T-helper 9 cell (primary cell): ENCODE measurements around the gene IMMP2L.
"Not testable (repeated sequence)": the region's sequence is repeated elsewhere in the genome, so short reads cannot be mapped to it uniquely, and the experiment has no call there.

Source experiments
- DNase-seq: peaks from one replicate; pipeline ENCODE4 v3.0.0-alpha.2; 2020

The IMMP2L gene

DNA sequence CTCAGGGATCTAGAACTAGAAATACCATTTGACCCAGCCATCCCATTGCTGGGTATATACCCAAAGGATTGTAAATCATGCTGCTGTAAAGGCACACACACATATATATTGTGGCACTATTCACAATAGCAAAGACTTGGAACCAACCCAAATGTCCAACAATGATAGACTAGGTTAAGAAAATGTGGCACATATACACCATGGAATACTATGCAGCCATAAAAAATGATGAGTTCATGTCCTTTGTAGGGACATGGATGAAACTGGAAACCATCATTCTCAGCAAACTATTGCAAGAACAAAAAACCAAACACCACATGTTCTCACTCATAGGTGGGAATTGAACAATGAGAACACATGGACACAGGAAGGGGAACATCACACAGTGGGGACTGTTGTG, 56.9 kb downstream of the IMMP2L start:
- not testable (repeated sequence) for DNase-seq

DNA sequence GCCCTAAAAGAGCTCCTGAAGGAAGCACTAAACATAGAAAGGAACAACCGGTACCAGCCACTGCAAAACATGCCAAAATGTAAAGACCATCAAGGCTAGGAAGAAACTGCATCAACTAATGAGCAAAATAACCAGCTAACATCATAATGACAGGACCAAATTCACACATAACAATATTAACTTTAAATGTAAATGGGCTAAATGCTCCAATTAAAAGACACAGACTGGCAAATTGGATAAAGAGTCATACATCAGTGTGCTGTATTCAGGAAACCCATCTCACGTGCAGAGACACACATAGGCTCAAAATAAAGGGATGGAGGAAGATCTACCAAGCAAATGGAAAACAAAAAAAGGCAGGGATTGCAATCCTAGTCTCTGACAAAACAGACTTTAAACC, 60.5 kb downstream of the IMMP2L start:
- DNase-seq = not testable (repeated sequence)

DNA sequence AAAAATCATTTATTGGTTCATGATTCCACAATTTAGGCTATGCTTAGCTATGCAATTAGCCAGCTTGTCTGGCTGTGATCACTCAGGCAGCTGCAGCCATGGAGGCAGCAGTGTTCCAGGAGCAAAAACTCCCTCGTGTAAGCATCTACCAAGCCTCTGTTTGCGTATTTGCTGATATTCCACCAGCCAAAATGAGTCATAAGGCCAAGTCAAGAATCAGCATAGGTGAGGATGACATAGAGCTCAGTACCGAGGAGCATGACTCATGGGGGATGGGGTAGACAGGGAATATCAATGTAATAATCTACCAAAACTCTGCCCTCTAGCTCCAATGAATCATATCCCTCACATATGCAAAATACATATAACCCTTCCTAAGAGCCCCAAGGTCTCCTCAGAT, 63.3 kb downstream of the IMMP2L start:
- no peak for DNase-seq

DNA sequence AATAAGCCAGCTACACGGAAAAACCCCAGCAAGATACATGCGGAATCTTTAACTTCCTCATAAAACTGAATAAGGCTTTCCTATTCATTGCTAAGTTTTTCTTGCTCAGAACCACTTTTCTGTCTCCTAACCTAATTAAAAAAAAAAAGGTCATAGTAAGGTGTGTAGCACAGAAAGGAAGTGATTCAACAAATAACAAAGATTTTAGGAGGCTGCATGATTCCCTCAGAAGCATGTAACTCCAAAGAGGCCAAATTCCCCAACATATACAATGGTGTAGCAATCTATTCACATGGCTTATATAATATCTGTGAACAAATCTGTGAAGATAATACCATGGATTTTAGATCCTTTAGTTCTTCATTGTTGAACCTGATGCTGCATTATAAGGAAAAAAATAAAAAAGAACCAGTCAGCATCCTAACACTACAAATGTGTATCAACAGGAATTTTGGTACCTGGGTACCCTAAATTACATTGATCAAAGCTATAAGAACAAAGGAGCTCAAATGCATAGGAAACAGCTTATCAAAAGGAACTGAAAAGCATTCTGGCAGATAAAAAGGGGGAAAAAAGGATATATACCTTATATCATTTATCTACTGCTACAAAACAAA, 63.8 kb downstream of the IMMP2L start:
- no peak for DNase-seq

DNA sequence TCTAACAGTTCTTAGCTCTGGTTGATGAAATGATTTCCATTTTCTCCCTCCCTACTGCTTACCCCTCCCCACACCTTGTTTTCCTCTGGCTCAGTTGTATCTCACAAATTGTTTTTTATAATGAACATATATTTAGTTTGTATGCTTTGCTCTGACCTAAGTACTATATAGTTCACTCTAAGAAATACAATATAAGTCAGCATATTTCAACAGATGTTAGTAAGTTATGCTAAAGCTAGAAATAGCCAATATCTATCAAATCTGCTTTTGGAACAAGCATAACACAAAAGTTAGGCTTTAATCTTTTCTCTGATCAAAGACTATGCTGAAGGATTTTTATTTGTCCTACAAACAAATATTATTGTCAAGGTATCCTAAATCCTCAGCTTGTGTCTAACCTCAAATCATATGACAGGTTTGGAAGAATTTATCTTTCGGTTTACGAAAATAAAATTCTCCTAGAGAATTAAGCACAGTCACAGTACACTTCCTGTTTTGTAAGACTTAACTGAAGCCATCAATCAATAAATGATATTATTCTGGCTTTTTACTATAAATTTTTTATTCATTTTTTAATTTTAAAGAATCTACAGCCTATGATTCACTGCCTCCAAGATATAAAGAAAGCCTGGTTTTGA, 67.0 kb downstream of the IMMP2L start:
- DNase-seq = no peak

DNA sequence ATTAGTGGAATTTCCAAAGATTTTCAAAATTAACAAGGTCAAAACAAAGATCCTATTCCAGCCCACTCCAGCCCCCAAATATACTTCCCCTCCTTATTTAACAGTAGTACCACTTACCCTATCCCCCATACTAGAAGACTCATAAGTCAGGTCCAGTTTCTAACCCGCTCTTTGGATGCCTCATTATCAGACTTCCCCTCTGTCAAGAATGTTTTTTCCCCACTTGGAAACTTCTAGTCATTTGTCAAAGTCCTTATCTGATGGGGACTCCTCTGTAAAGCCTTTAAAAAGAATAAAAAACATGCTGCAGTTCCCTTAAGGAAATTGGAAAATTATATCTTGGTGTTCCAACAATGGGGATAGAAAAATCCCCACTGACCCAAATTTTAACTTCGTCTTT, 70.1 kb downstream of the IMMP2L start:
- DNase-seq = no peak

DNA sequence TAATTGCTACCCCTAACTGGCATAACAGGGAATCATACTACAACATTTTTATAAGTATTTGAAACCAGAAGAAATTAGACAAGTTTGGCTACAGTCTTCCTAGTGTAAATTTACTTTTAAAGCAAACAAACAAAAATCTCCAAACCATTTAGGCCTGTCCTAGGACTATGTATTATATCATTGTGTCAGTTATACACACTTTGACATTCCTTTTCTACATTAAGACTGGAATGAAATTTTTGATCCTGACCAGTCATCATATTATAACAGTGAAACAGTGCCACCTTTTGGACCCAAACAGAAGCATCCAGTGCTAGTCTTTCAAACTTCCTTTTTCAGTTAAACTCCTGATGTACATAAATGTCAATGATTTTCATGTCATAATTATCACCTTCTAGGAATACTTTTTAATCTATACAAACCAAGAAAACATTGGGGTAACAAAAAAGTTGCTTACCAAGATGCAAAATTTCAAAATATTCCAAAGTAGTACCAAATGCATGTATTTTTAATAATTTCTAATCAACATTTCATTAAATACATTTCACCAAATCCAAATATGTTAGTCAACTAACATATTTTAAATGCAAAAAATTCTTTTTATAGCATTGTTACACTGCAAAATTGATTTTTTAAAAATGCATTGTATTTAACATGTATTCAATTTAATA, 75.7 kb downstream of the IMMP2L start:
- DNase-seq = no peak

DNA sequence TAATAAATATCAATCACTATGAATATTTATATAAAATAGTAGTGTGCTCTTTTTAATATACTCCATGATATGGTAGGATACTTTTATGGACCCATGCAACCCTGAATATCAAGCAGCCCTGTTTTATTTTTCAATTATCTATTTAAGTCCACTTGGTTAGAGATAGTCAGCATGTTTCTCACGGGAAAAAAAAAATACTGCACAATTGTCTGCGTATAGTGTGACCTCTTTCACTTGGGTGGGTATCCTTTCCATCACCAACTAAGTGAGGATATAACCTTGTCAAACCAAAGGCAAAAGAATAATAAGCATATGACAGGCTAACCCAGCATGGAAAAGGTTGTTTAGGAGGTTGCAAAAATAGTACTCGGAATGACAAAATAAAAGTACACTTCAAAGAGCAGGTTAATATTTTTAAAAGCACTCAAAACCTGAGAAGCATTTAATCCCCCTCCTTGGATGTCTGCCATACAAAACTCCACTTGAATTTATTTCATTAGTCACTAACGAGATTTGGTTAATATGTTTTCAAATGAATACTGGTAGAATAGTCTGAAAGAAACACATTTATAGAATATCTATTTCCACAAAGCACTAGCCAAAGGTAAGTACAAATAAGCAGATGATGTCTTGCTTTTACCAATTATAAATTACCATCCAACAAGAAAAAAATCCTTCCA, 76.5 kb downstream of the IMMP2L start:
- DNase-seq = no peak

DNA sequence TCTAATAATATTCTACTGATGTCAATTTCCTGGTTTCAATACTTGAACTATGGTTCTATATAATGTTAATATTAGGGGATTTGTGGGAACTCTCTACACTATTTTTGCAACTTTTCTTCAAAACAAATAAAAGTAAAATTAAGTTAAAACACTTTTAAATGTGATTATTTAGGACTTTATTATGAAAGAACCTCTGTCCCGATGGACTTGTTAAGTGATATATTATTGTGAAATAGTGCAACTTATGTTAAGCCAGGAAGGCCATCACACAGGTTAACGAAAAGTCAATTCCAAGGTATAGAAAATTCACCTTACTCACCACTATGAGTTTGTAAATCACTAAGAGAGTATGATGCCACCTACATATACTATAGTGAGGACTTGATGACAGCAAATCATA, 79.2 kb downstream of the IMMP2L start:
- no peak for DNase-seq

DNA sequence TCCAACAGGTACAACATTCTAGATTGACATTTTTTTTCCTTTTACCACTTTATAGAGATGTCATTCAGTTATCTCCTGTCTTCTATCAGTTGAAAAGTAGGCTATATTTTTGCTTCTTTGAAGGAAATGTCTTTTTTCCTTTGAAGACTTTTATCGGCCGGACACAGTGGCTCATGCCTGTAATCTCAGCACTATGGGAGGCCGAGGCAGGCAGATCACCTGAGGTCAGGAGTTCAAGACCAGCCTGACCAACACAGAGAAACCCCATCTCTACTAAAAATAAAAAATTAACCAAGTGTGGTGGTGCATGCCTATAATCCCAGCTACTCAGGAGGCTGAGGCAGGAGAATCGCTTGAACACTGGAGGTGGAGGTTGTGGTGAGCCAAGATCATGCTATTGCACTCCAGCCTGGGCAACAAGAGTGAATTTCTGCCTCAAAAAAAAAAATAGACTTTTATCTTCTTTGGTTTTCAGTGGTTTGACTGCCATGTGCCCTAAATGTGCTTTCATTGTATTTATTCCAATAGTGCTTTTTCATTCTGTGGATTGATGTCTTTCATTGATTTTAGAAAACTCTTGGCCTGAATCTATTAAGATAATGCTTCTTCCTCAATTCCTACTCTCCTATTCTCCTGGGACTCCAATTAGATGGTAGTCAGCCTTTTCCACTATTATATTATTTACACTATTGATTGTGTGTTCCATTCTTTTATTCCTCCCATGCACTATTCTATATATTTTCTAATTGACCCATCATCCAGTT, 84.6 kb downstream of the IMMP2L start:
- no peak for DNase-seq

DNA sequence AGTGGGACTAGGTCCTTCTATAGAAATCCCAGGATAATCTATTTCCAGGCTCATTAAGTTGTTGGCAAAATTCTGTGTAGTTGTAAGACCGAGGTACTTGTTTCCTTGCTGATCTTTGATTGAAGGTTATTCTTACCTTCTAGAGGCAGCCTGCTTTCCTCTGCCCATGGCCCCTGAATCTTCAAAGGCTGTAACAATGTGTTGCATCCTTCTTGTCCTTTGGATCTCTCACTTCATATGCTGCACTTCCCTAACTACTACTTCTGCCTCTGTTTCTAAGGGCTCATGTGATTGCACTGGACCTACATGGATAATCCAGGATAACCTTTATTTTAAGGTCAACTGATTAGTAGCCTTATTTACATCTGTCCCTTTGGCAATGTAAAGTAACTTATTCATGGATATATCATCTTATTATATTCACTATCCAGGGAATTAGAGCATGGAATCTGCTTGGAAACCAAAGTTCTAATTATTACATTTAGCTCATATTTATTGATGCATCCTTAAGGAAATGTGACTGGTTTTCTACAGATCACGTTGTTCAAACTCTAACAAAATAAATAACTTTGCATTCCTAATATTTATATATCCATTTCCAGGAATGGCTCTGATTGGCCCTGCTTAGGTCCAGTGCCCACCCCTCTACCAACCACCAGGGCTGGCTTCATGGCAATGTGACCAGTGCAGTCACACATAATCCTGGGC, 85.6 kb downstream of the IMMP2L start:
- no peak for DNase-seq

DNA sequence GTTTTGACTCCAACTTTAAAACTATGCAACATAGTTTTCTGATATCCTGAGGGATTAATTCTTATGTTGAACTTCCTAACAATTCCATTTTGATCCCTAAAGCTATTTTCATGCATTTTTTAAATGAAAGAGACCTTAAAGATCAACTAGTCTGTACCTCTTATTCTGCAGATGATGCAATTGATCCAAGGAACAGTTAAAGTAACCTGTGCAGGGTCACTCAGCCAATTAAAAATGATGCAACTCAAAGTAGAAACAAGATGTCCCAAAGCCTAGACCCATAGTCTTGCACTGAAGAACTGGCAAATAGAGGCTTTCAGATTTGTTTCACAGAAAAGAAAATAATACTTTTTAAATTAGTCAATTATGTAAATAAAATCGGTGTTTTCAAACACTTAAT, 86.3 kb downstream of the IMMP2L start:
- DNase-seq = no peak

DNA sequence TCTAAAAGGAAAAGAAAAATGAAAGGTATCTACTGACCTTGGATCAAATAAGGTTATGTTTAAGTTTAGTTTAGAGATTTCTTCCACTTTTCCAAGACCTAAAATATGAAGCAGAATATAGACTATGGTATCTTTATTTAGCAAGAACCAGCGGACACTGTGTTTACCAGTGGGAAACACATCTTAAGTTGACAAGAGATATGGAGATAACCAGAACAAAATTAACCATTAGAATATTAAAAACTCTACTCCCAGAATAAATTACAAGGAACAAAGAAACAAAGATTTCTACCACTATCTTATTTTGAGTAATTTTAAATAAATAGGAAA, 86.9 kb downstream of the IMMP2L start:
- DNase-seq = no peak

DNA sequence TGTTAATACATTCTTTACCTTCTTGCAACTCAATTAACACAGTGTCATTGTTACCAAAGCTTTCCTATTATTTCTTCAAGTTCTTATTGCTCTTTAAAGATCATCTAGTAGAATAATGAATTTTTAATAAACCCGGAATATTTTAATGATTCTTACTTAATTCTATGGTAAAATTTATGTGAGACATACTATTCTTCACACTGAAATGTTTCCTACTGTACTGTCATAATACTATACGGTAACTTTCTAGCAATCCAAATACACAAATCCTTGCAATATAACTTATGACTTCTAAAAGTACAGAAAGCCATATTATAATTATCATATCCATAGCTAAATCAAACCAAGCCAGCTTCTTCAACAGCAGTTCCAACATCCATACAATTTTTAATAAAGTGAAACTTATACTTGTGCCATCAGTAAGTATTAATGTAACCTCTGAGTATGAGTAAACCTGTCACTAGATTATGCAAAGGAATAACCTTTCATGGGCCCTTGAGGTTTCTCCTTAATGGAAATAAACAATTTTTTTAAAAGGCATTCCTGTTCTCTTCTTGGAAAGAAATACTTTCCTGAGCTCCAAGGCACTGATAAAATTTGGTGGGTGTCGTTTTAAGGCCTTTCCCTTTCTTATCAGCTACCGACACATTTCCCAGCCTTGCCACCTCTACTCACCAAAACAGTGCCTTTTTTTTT, 87.4 kb downstream of the IMMP2L start:
- no peak for DNase-seq

DNA sequence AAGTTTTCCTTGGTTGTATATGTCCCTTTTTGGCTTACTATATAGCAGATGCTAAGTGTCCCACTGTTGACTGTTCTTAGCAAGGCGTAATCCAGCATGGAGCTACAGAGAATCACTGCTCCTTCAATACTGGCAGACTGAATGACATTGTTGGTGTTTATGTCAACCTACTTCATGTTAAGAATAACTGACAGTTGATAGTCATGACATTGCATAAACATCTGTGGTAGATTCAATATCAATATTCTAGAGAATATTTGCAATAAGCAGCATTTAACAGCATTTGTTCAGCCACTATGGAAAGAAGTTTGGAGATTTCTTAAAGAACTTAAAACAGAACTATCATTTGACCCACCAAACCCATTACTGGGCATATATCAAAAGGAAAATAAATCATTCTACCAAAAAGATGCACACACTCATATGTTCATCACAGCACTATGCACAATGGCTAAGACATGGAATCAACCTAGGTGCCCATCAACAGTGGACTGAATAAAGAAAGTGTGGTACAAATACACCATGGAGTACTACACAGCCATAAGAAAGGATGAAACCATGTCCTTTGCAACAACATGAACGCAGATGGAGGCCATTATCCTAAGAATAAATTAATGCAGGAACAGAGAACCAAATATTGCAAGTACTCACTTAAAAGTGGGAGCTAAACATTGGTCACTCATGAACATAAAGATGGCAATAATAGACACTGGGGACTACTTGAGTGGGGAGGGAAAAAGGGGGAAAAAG, 88.7 kb downstream of the IMMP2L start:
- no peak for DNase-seq

DNA sequence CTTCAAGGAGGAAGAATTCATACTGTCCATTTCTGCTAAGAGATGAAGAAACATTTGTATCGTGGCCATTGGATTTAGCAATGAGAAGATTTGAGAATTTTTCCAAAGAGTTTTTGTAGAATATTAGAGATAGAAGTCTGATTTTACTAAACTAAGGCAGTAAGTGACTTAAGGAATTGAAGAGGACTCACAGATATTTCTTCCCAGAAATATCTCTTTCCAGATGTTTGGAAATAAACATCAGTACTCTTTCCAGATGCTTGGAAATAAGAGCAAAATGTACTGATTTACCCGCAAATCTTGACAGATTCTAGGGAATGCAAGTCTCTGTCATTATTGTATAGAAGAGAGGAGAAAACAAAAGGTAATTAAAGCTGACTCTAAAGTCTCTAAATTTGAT, 91.3 kb downstream of the IMMP2L start:
- DNase-seq = no peak

DNA sequence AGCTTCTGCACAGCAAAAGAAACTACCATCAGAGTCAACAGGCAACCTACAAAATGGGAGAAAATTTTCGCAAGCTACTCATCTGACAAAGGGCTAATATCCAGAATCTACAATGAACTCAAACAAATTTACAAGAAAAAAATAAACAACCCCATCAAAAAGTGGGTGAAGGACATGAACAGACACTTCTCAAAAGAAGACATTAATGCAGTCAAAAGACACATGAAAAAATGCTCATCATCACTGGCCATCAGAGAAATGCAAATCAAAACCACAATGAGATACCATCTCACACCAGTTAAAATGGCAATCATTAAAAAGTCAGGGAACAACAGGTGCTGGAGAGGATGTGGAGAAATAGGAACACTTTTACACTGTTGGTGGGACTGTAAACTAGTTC, 92.4 kb downstream of the IMMP2L start:
- DNase-seq = not testable (repeated sequence)

DNA sequence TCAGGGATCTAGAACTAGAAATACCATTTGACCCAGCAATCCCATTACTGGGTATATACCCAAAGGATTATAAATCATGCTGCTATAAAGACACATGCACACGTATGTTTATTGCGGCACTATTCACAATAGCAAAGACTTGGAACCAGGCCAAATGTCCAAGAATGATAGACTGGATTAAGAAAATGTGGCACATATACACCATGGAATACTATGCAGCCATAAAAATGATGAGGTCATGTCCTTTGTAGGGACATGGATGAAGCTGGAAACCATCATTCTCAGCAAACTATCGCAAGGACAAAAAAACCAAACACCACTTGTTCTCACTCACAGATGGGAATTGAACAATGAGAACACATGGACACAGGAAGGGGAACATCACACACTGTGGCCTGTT, 96.5 kb downstream of the IMMP2L start:
- DNase-seq = not testable (repeated sequence)

DNA sequence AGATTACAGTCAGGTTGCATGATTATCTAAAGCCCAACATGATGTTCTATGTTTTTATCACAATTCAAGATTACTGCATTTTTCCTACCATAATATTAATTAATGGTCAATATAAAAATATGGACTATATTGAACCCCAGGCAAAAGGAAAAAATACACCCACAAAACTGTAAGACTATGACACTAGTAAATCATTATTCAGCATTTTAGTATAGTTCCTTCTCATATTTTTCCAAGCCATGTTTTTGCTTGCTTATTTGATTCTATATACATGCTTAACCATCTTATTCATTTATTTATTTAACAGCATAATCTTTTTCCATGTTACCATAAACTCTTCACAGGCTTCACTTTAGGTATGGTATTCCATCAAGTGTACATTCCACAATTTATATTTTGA, 101.6 kb downstream of the IMMP2L start:
- DNase-seq = no peak

DNA sequence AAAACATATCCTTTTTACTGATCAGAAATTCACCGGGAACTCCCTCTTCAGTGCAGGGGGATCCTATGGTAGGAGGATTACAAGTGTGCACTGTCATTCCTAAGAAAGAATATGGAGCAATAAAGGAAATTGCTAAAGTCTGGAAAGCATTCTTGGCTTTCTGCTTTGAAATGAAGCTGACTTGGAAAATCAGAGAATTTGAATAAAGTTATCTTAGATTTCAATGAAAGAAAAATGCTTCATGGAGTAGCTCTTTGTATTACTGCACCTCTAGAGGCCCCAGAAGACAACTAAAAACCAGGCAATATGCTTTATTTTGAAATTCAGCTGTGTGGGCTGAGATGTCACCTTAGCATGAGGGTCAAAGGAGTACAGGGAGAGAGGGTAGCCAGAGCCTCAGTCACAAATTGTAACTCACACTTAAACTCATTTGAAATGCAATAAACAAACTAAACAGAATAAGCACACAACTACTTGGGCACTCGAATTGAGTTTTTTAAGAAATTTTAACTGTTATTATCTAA, 102.5 kb downstream of the IMMP2L start:
- no peak for DNase-seq
